Activated T-cell treated with anti-CD3 and anti-CD28 coated beads for 4 hours (primary cell): ENCODE data around the gene PHLPP1.
"Not testable (repeated sequence)": the region's sequence is repeated elsewhere in the genome, so short reads cannot be mapped to it uniquely, and the experiment has no call there.

Experiments used
- DNase-seq: peaks from one replicate; pipeline ENCODE4 v3.0.0-alpha.2; 2020

PHLPP1 gene

GRCh38 chr18:62715436-62715758, at the start of gene PHLPP1:
PHLPP1 (plus strand) TSS chr18:62715541; CDS start chr18:62715684, 143 bp downstream.
- no peak for DNase-seq

- no peak for DNase-seq
Measured at GRCh38 chr18:62669225-62669624, 46.1 kb upstream of the PHLPP1 start.

GRCh38 chr18:62670573-62670972, 44.8 kb upstream of the PHLPP1 start:
- no peak for DNase-seq

- DNase-seq = no peak
Measured at GRCh38 chr18:62672600-62672999, 42.7 kb upstream of the PHLPP1 start.

- no peak for DNase-seq
Measured at GRCh38 chr18:62678847-62679485, 36.4 kb upstream of the PHLPP1 start.

GRCh38 chr18:62682371-62682770, 33.0 kb upstream of the PHLPP1 start:
- no peak for DNase-seq

GRCh38 chr18:62683935-62684334, 31.4 kb upstream of the PHLPP1 start:
- no peak for DNase-seq

- no peak for DNase-seq
Measured at GRCh38 chr18:62688743-62689317, 26.5 kb upstream of the PHLPP1 start.

- no peak for DNase-seq
Measured at GRCh38 chr18:62690236-62690815, 25.0 kb upstream of the PHLPP1 start.

- no peak for DNase-seq
Measured at GRCh38 chr18:62693659-62694058, 21.7 kb upstream of the PHLPP1 start.

- no peak for DNase-seq
Measured at GRCh38 chr18:62697636-62698035, 17.7 kb upstream of the PHLPP1 start.

GRCh38 chr18:62702259-62702658, 13.1 kb upstream of the PHLPP1 start:
- no peak for DNase-seq

GRCh38 chr18:62706879-62707278, 8.5 kb upstream of the PHLPP1 start:
- not testable (repeated sequence) for DNase-seq

- not testable (repeated sequence) for DNase-seq
Measured at GRCh38 chr18:62709908-62710307, 5.4 kb upstream of the PHLPP1 start.

- no peak for DNase-seq
Measured at GRCh38 chr18:62710417-62710816, 4.9 kb upstream of the PHLPP1 start.

- DNase-seq = no peak
Measured at GRCh38 chr18:62711781-62712180, 3.6 kb upstream of the PHLPP1 start.

GRCh38 chr18:62713651-62714247, 1.6 kb upstream of the PHLPP1 start:
- DNase-seq = no peak

- peak; percentile 82 for DNase-seq
Measured at GRCh38 chr18:62714671-62715435, 488 bp upstream of the PHLPP1 start.

GRCh38 chr18:62715759-62716615, 646 bp downstream of the PHLPP1 start:
- peak; percentile 19 for DNase-seq

- DNase-seq = peak; percentile 14
Measured at GRCh38 chr18:62716619-62717168, 1.4 kb downstream of the PHLPP1 start.

- peak; percentile 14 for DNase-seq
Measured at GRCh38 chr18:62717169-62717924, 2.0 kb downstream of the PHLPP1 start.
